Nephron (organoid): ENCODE data around the gene AKAP5.
A peak's percentile ranks its signal among the peaks of the same experiment; 100 is the strongest.

Experiments used
- H3K27ac Mint-ChIP-seq, 3 experiments: 2 replicates each; pipeline ENCODE4 v1.8.0; 2020; ENCODE audit warnings: mixed read lengths in 3 of 3, mild to moderate bottlenecking in 2 of 3, moderate library complexity in 1 of 3
- H3K27me3 Mint-ChIP-seq: 2 replicates; pipeline ENCODE4 v1.8.0; 2021; ENCODE audit warnings: low read depth, mild to moderate bottlenecking, moderate library complexity, mixed read lengths
- H3K36me3 Mint-ChIP-seq: 2 replicates; pipeline ENCODE4 v1.8.0; 2020; ENCODE audit warnings: low read depth, mixed read lengths
- H3K4me1 Mint-ChIP-seq: 2 replicates; pipeline ENCODE4 v1.8.0; 2020; ENCODE audit warnings: mixed read lengths
- H3K4me3 Mint-ChIP-seq, 3 experiments: 2 replicates each; pipeline ENCODE4 v1.8.0; 2020; ENCODE audit warnings: mild to moderate bottlenecking in 3 of 3, mixed read lengths in 3 of 3, moderate library complexity in 2 of 3
- H3K9me3 Mint-ChIP-seq: 2 replicates; pipeline ENCODE4 v1.8.0; 2020; ENCODE audit warnings: mixed read lengths
- CTCF ChIP-seq, 3 experiments: fragments of 200-600 bp; sonication (generic); IDR thresholded peaks; one replicate each; pipeline ENCODE4 v1.5.0; 2021; ENCODE audit warnings: antibody characterized with exemption in 3 of 3; ENCODE audit not compliant: unreplicated experiment in 3 of 3

The AKAP5 gene

GRCh38 chr14:64504897-64505794, 39.8 kb downstream of the AKAP5 start:
- TF ChIP-seq CTCF (IDR thresholded peaks at IDR 0.05; ENCODE audit: unreplicated experiment in 3 of 3): no peak
- Mint-ChIP-seq H3K27me3 (no peaks in the 10 kb centered on the region), H3K27ac (peak overlapping the region; percentile 84 to 100 (median 99)), H3K9me3 (no peaks in the 10 kb centered on the region), H3K4me1 (peaks cover 53% of the 10 kb centered on the region), H3K4me3 (peak overlapping the region; percentile 86 to 96 (median 90)), H3K36me3 (no peaks in the 10 kb centered on the region)

DNA sequence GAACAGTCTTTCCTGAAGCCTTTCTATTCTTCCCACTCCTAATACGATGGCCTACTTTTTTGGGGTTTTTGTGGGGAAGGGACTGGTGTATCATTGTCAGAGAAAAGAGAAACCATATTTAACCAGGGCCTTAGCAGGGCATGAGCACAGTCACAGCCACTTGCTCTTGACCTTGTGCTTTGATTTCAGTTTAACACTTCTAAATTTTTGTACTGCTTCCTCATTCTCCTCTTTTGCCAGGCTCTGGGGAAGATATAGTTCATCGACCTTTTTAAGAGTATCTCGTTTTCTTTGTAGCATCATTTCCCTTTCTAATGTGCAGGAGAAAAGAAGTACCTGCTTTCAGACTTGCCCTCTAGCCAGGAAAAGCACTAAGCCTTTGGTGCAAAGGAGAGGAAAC, 41.4 kb downstream of the AKAP5 start:
- no peaks in the 10 kb centered on the region for H3K27me3 Mint-ChIP-seq
- H3K4me1 Mint-ChIP-seq: peaks cover 61% of the 10 kb centered on the region
- no peaks in the 10 kb centered on the region for H3K36me3 Mint-ChIP-seq
- TF ChIP-seq CTCF (IDR thresholded peaks at IDR 0.05; ENCODE audit: unreplicated experiment in 3 of 3): no peak
- no peaks in the 10 kb centered on the region for H3K9me3 Mint-ChIP-seq
- peak overlapping the region; percentile 8 to 53 (median 52) for H3K27ac Mint-ChIP-seq
- peak overlapping the region; percentile 86 to 91 (median 90) for H3K4me3 Mint-ChIP-seq

- Mint-ChIP-seq H3K9me3 (no peaks in the 10 kb centered on the region), H3K36me3 (no peaks in the 10 kb centered on the region), H3K4me1 (peaks cover 52% of the 10 kb centered on the region), H3K27me3 (no peaks in the 10 kb centered on the region), H3K27ac (peak overlapping the region; percentile 8 to 52 (median 52)), H3K4me3 (peak overlapping the region; percentile 86 to 91 (median 90))
- no peak for TF ChIP-seq CTCF (IDR thresholded peaks at IDR 0.05; ENCODE audit: unreplicated experiment in 3 of 3)
Observed at GRCh38 chr14:64507376-64508156, 42.3 kb downstream of the AKAP5 start.

GRCh38 chr14:64508215-64508776, 43.0 kb downstream of the AKAP5 start:
- no peak for TF ChIP-seq CTCF (IDR thresholded peaks at IDR 0.05; ENCODE audit: unreplicated experiment in 3 of 3)
- peaks cover 48% of the 10 kb centered on the region for H3K4me1 Mint-ChIP-seq
- H3K4me3 Mint-ChIP-seq: no peak overlapping the region
- no peaks in the 10 kb centered on the region for H3K27me3 Mint-ChIP-seq
- no peaks in the 10 kb centered on the region for H3K36me3 Mint-ChIP-seq
- no peaks in the 10 kb centered on the region for H3K9me3 Mint-ChIP-seq
- H3K27ac Mint-ChIP-seq: no peak overlapping the region

- no peak for TF ChIP-seq CTCF (IDR thresholded peaks at IDR 0.05; ENCODE audit: unreplicated experiment in 3 of 3)
- H3K27me3 Mint-ChIP-seq: no peaks in the 10 kb centered on the region
- H3K9me3 Mint-ChIP-seq: no peaks in the 10 kb centered on the region
- H3K4me3 Mint-ChIP-seq: no peak overlapping the region
- no peak overlapping the region for H3K27ac Mint-ChIP-seq
- H3K36me3 Mint-ChIP-seq: no peaks in the 10 kb centered on the region
- peaks cover 51% of the 10 kb centered on the region for H3K4me1 Mint-ChIP-seq
Observed at GRCh38 chr14:64509036-64509435, 43.7 kb downstream of the AKAP5 start.
